CD14-positive monocyte (primary cell): ENCODE data around the gene SPAG16. TPM values are rescaled to one million over a fixed set of nuclear protein-coding genes. Genes with fewer than 3 reads are reported as not detected.

Experiments used
- DNase-seq, 3 donors: peaks; one replicate each; pipeline ENCODE4 v3.0.0-alpha.2; 2011 to 2022
- H2AFZ ChIP-seq: 2 replicates; pipeline ENCODE4 v1.6.0; 2012; ENCODE audit warnings: mild to moderate bottlenecking, low read depth, low read length, inconsistent platforms; ENCODE audit not compliant: insufficient read depth, poor library complexity, severe bottlenecking
- H3K27ac ChIP-seq, 2 donors: 1 replicate in 1 of 2; 2 replicates in 1 of 2; pipeline ENCODE4 v1.5.1; 2012 to 2013; ENCODE audit warnings: low read length in 2 of 2, control low read depth in 1 of 2, inconsistent platforms in 1 of 2, low read depth in 1 of 2, mild to moderate bottlenecking in 1 of 2
- H3K27me3 ChIP-seq, 2 donors: one replicate each; pipeline versions ENCODE4 v1.6.0 to v1.6.1; 2011 to 2013; ENCODE audit warnings: low read length in 2 of 2; ENCODE audit not compliant: control insufficient read depth in 2 of 2, insufficient read depth in 2 of 2
- H3K36me3 ChIP-seq, 2 donors: replicated peaks in 1 of 2; 1 replicate in 1 of 2; 2 replicates in 1 of 2; pipeline versions ENCODE4 v1.5.1 to v1.6.1; 2012 to 2013; ENCODE audit warnings: low read length in 2 of 2, control low read depth in 1 of 2, inconsistent platforms in 1 of 2, mild to moderate bottlenecking in 1 of 2; ENCODE audit not compliant: insufficient read depth in 2 of 2, control insufficient read depth in 1 of 2
- H3K4me1 ChIP-seq, 2 donors: 1 replicate in 1 of 2; 2 replicates in 1 of 2; pipeline versions ENCODE4 v1.5.1 to v1.6.1; 2012 to 2013; ENCODE audit warnings: low read length in 2 of 2, control low read depth in 1 of 2, inconsistent platforms in 1 of 2, mild to moderate bottlenecking in 1 of 2, moderate library complexity in 1 of 2; ENCODE audit not compliant: insufficient read depth in 2 of 2, control insufficient read depth in 1 of 2
- H3K4me2 ChIP-seq: replicated peaks from 2 replicates; pipeline ENCODE3; 2012; ENCODE audit warnings: low read length, moderate library complexity, mild to moderate bottlenecking; ENCODE audit not compliant: poor library complexity, severe bottlenecking; ENCODE audit errors: extremely low read depth
- H3K4me3 ChIP-seq, 3 experiments: fragments of 200-600 bp in 1 of 3; sonication (generic) in 1 of 3; replicated peaks in 1 of 3; 1 replicate in 2 of 3; 2 replicates in 1 of 3; pipeline ENCODE4 v1.5.1; 2011 to 2013; ENCODE audit warnings: low read length in 3 of 3, mild to moderate bottlenecking in 3 of 3, control low read depth in 2 of 3, low read depth in 2 of 3, inconsistent platforms in 1 of 3, moderate library complexity in 1 of 3
- H3K79me2 ChIP-seq: 2 replicates; pipeline ENCODE4 v1.6.0; 2012; ENCODE audit warnings: mild to moderate bottlenecking, control low read depth, inconsistent platforms, low read length, moderate library complexity; ENCODE audit not compliant: insufficient read depth
- H3K9ac ChIP-seq: 2 replicates; pipeline ENCODE4 v1.6.0; 2017; ENCODE audit warnings: low read length, mild to moderate bottlenecking; ENCODE audit not compliant: insufficient read depth, poor library complexity, severe bottlenecking
- H3K9me3 ChIP-seq, 2 donors: replicated peaks in 1 of 2; 1 replicate in 1 of 2; 2 replicates in 1 of 2; pipeline versions ENCODE4 v1.5.1 to v1.6.1; 2012 to 2013; ENCODE audit warnings: low read length in 2 of 2, control low read depth in 1 of 2; ENCODE audit not compliant: control insufficient read depth in 1 of 2, insufficient read depth in 1 of 2
- H4K20me1 ChIP-seq: 2 replicates; pipeline ENCODE4 v1.6.0; 2012; ENCODE audit warnings: mild to moderate bottlenecking, low read length, control low read depth, moderate library complexity; ENCODE audit not compliant: insufficient read depth
- H3K27ac Mint-ChIP-seq, 7 donors: one replicate each; pipeline ENCODE4 v1.8.0; 2020; ENCODE audit warnings: mild to moderate bottlenecking in 7 of 7, mixed read lengths in 7 of 7, moderate library complexity in 6 of 7, inconsistent platforms in 2 of 7
- H3K27me3 Mint-ChIP-seq, 3 donors: one replicate each; pipeline ENCODE4 v1.8.0; 2021 to 2022; ENCODE audit warnings: low read depth in 3 of 3, mild to moderate bottlenecking in 3 of 3, mixed read lengths in 3 of 3, moderate library complexity in 3 of 3, inconsistent platforms in 1 of 3
- H3K36me3 Mint-ChIP-seq, 2 donors: one replicate each; pipeline ENCODE4 v1.8.0; 2020; ENCODE audit warnings: mixed read lengths in 2 of 2, inconsistent platforms in 1 of 2, mild to moderate bottlenecking in 1 of 2
- H3K4me1 Mint-ChIP-seq: one replicate; pipeline ENCODE4 v1.8.0; 2020; ENCODE audit warnings: mild to moderate bottlenecking, mixed read lengths
- H3K4me3 Mint-ChIP-seq, 2 donors: one replicate each; pipeline ENCODE4 v1.8.0; 2020; ENCODE audit warnings: mild to moderate bottlenecking in 2 of 2, mixed read lengths in 2 of 2, moderate library complexity in 1 of 2
- H3K9me3 Mint-ChIP-seq, 7 donors: one replicate each; pipeline ENCODE4 v1.8.0; 2020 to 2022; ENCODE audit warnings: mixed read lengths in 7 of 7, mild to moderate bottlenecking in 6 of 7, moderate library complexity in 6 of 7, inconsistent platforms in 2 of 7
- CTCF ChIP-seq: fragments of 200-600 bp; IDR thresholded peaks from one replicate; pipeline ENCODE4 v1.8.0; 2022; ENCODE audit warnings: antibody characterized with exemption, mild to moderate bottlenecking
- WGBS: methylation state at CpG from one replicate; pipeline ENCODE4 v1.1.5; 2013; ENCODE audit warnings: missing lambda C conversion rate; ENCODE audit not compliant: insufficient coverage; 5-methylcytosine and 5-hydroxymethylcytosine counted together
- intact Hi-C, 2 donors: fragments of 100-400 bp; cut with micrococcal nuclease; formaldehyde crosslinking; loops; one replicate each; pipeline versions ENCODE4 v1.15.0 to v1.15.1; 2023
- polyA plus RNA-seq, 3 donors: library from polyadenylated mRNA; depleted of rRNA in 1 of 3; unstranded in 2 of 3; stranded (reverse) in 1 of 3; fragments of 300-500 nt in 2 of 3; fragments of >200 nt in 1 of 3; fragmentation: Illumina TruSeq in 2 of 3; gene quantifications; 1 replicate in 2 of 3; 2 replicates in 1 of 3; pipeline ENCODE4 v1.2.3, GENCODE V29; 2012 to 2021

Gene SPAG16
- polyA plus RNA-seq, 3 donors = 0.12 to 0.30 TPM; not detected in 1

GRCh38 chr2:213763963-213764362 lies 479.7 kb downstream of the SPAG16 start:
- H3K36me3 ChIP-seq = no peaks in the 10 kb centered on the region
- no peaks in the 10 kb centered on the region for H4K20me1 ChIP-seq
- Mint-ChIP-seq H3K27me3 (no peaks in the 10 kb centered on the region), H3K9me3 (peaks cover 0 to 6% (median 2%) of the 10 kb centered on the region in 7 donors), H3K4me3 (no peak overlapping the region), H3K4me1 (no peaks in the 10 kb centered on the region), H3K27ac (no peak overlapping the region), H3K36me3 (no peaks in the 10 kb centered on the region)
- H3K4me3 ChIP-seq = no peak overlapping the region
- no peak overlapping the region for H3K27ac ChIP-seq
- H3K4me1 ChIP-seq = no peaks in the 10 kb centered on the region
- H3K9ac ChIP-seq = no peak overlapping the region
- WGBS = no CpG with 5 or more reads among the region's 1 CpG
- H3K9me3 ChIP-seq = no peaks in the 10 kb centered on the region
- H3K27me3 ChIP-seq = no peaks in the 10 kb centered on the region
- no peak for DNase-seq
- no peak overlapping the region for H3K4me2 ChIP-seq
- no peaks in the 10 kb centered on the region for H3K79me2 ChIP-seq
- H2AFZ ChIP-seq = no peak overlapping the region
- intact Hi-C loops = no loop called here
- no peak for TF ChIP-seq CTCF

GRCh38 chr2:213764849-213765248 lies 480.6 kb downstream of the SPAG16 start:
- intact Hi-C loops = no loop called here
- no peaks in the 10 kb centered on the region for H3K9me3 ChIP-seq
- Mint-ChIP-seq H3K27ac (no peak overlapping the region), H3K4me3 (no peak overlapping the region), H3K27me3 (no peaks in the 10 kb centered on the region), H3K4me1 (no peaks in the 10 kb centered on the region), H3K9me3 (peaks cover 0 to 3% (median under 1%) of the 10 kb centered on the region in 7 donors), H3K36me3 (no peaks in the 10 kb centered on the region)
- no peak overlapping the region for H3K4me3 ChIP-seq
- H3K79me2 ChIP-seq = no peaks in the 10 kb centered on the region
- no peaks in the 10 kb centered on the region for H3K27me3 ChIP-seq
- no peak for DNase-seq
- H3K9ac ChIP-seq = no peak overlapping the region
- no peak for TF ChIP-seq CTCF
- H3K36me3 ChIP-seq = no peaks in the 10 kb centered on the region
- H2AFZ ChIP-seq = no peak overlapping the region
- no peak overlapping the region for H3K4me2 ChIP-seq
- no peaks in the 10 kb centered on the region for H3K4me1 ChIP-seq
- no peaks in the 10 kb centered on the region for H4K20me1 ChIP-seq
- H3K27ac ChIP-seq = no peak overlapping the region
- 80% methylated on average over 8 of the region's 10 CpGs for WGBS
